RPMI8226 (cell line): ENCODE data around the gene MFSD2A.
A peak's percentile ranks its signal among the peaks of the same experiment; 100 is the strongest.
"Not testable (repeated sequence)": the region's sequence is repeated elsewhere in the genome, so short reads cannot be mapped to it uniquely, and the experiment has no call there.

Experiments
- DNase-seq: peaks from one replicate; pipeline ENCODE4 v3.0.0-alpha.2; 2015

MFSD2A gene

DNA sequence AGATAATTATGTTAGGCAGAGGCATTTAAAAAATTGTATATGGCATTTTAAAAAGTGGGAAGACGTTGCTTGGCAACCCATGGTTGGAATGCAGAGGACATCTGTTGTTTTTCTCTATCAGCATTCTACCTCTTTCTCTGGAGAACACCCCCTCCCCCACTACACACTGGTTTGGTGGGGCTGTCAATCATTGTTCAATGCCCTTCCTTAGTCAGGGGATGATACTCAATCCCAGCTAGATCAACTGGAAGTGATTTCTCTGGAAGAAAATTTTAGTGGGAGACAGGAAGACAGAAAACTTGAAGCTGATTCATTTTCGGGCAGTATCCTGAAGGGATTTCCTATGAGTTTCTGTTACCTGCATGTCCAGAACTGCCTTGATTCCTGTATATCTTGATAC lies 49.9 kb downstream of the MFSD2A start:
- no peak for DNase-seq

DNA sequence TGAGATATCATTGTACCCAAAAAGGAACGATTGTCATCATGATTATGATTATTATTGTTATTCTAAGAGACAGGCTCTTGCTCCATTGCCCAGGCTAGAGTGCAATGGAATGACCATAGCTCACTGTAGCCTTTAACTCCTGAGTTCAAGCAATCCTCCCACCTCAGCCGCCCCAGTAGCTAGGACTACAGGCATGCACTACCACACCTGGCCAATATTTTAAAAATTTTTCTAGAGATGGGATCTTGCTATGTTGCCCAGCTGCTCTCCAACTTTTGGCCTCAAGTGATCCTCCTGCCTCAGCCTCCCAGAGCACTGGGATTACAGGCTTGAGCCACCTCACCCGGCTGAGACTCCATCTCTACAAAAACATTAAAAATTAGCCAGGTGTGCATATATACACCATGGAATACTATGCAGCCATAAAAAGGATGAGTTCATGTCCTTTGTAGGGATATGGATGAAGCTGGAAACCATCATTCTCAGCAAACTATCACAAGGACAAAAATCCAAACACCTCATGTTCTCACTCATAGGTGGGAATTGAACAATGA lies 52.6 kb downstream of the MFSD2A start:
- DNase-seq = not testable (repeated sequence)

DNA sequence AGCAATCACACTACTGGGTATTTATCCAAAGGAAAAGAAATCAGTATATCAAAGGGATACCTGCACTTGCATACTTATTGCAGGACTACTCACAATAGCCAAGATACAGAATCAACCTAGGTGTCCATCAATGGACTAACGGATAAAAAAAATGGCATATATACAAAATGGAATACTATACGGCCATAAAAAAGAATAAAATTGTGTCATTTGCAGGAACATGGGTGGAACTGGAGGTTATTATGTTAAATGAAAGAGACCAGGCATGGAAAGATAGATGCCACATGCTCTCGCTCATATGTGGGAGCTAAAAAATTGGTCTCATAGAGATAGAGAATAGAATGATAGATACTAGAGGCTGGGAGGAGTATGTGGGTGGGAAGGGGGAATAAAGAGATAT lies 56.3 kb downstream of the MFSD2A start:
- DNase-seq = no peak

DNA sequence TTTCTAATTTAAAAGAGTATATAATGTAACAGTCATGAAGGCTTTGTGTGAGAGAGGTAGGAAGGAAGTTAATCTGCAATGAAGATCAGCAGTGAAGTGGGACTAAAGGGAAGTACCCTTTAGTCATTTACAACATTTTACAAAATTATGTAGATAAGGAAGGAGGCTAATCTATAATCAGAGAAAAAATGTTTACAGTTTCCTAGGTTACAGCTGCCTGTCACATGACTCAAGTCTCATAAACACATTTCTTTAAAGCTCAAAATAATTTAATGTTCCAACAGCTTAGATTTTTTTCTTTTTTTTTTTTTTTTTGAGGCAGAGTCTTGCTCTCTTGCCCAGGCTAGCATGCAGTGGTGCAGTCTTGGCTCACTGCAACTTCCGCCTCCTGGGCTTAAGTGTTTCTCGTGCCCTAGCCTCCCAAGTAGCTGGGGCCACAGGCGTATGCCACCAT lies 59.3 kb downstream of the MFSD2A start:
- DNase-seq = no peak

- DNase-seq = no peak
Measured at GRCh38 chr1:40014812-40015594, 60.1 kb downstream of the MFSD2A start.

- DNase-seq = peak; percentile 67
Measured at GRCh38 chr1:40017951-40018575, 63.1 kb downstream of the MFSD2A start.
